Astrocyte (in vitro differentiated cells and primary cell): ENCODE results near the gene SLC38A10.

ENCODE experiments used
- CTCF ChIP-seq: IDR thresholded peaks from 2 replicates; pipeline ENCODE4 v1.5.1; 2011; ENCODE audit warnings: low read depth, mild to moderate bottlenecking, inconsistent platforms, low read length, moderate library complexity; ENCODE audit not compliant: insufficient read depth
- EZH2 ChIP-seq: IDR thresholded peaks from 2 replicates; pipeline ENCODE4 v1.6.1; 2012; ENCODE audit warnings: mild to moderate bottlenecking, low read length, inconsistent platforms; ENCODE audit not compliant: insufficient read depth

GRCh38 chr17:81328978-81329926 is 34.1 kb upstream of the SLC38A10 start:
- TF ChIP-seq CTCF (no peak), EZH2 (no peak)
